ENCODE data around the gene PIGR. TPM values are rescaled to one million over a fixed set of nuclear protein-coding genes. Genes with fewer than 3 reads are reported as not detected.
A peak's percentile ranks its signal among the peaks of the same experiment; 100 is the strongest.

Gene PIGR, protein sequence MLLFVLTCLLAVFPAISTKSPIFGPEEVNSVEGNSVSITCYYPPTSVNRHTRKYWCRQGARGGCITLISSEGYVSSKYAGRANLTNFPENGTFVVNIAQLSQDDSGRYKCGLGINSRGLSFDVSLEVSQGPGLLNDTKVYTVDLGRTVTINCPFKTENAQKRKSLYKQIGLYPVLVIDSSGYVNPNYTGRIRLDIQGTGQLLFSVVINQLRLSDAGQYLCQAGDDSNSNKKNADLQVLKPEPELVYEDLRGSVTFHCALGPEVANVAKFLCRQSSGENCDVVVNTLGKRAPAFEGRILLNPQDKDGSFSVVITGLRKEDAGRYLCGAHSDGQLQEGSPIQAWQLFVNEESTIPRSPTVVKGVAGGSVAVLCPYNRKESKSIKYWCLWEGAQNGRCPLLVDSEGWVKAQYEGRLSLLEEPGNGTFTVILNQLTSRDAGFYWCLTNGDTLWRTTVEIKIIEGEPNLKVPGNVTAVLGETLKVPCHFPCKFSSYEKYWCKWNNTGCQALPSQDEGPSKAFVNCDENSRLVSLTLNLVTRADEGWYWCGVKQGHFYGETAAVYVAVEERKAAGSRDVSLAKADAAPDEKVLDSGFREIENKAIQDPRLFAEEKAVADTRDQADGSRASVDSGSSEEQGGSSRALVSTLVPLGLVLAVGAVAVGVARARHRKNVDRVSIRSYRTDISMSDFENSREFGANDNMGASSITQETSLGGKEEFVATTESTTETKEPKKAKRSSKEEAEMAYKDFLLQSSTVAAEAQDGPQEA
- not detected in 2 replicates for total RNA-seq (2014; rRNA removed; shearing (Covaris generic))

DNA sequence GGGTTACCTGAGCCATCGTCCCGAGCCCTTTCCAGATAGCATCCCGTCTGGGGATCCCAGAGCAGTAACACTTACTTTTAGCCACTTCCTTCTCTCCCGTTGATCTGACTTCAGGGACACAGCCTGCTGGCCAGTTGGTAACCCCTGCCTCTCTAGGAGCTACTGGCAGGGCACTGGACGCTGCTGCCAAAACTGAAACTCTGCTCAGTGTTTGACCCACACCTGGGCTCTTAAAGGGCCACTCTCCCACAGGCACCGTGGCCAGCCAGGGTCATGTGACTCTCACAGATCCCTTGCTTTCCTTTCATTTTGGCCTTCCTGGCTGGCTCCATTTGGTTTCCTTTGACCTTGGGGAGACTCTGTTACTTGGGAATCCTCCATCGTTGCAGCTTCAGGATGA, at the start of gene PIGR:
Gene PIGR (minus strand): TSS at position 206 of the 400 bp plus-strand sequence. CDS start 5,935 bp downstream, outside the sequence.
- Histone ChIP-seq H3K36me3 (no peaks in the 10 kb centered on the region), H3K4me1 (no peaks in the 10 kb centered on the region), H3K27ac (no peak within 1 kb of the TSS), H3K4me3 (no peak within 1 kb of the TSS), H3K27me3 (peaks cover 14% of the 10 kb centered on the region; the same call in 1 of the 2 replicates), H3K9me3 (replicated peaks) (peaks cover 5% of the 10 kb centered on the region; the same call in 1 of the 2 replicates)
- no peak for DNase-seq

DNA sequence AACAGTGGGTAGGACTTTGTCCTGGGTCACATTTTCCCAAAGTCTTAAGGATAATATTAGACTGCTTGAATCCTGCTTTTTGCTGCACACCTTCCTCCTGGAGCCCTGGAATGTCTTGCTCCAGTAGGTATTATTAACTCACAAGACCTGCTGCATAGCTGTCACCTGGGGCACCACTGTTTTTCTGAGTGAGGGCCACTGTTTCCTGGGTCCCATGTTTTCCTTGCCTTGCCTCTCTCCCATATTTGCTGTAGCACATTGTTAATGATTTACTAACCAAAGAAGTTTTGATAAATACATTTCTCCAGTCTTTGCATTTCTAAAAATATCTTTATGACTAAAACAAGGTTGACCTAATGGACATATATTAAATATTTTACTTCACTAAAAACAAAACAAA, 46.5 kb upstream of the PIGR start:
- no peak overlapping the region for H3K4me3 ChIP-seq
- H3K27me3 ChIP-seq = 0 out of 2 replicates have a peak, but pooled peaks cover 5% of the 10 kb centered on the region
- no peaks in the 10 kb centered on the region for H3K4me1 ChIP-seq
- H3K36me3 ChIP-seq = no peaks in the 10 kb centered on the region
- H3K27ac ChIP-seq = no peak overlapping the region
- no peaks in the 10 kb centered on the region for H3K9me3 ChIP-seq (replicated peaks)
- no peak for DNase-seq

DNA sequence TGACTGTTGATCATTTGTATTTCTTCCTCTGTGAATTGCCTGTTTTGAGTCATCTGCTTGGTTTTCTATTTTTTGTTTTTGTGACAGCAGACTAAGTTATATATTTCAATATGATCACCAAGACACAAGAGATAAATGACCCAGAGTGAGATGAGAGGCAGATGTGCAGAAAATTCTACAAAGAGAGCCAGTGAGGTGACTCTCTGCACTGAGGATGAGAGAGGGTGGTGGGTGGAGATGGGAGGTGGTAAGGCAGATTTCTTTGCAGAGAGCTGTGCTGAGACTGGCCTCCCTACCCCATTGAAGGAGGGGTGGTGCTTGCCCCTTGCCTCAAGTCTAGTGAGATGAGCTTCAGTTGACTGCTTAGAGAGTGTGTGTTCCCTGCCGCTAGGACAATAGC, 41.6 kb upstream of the PIGR start:
- no peak for DNase-seq
- Histone ChIP-seq H3K36me3 (no peaks in the 10 kb centered on the region), H3K27ac (no peak overlapping the region), H3K4me3 (no peak overlapping the region), H3K27me3 (peaks cover 7% of the 10 kb centered on the region; the same call in 1 of the 2 replicates), H3K9me3 (replicated peaks) (no peaks in the 10 kb centered on the region), H3K4me1 (no peaks in the 10 kb centered on the region)

DNA sequence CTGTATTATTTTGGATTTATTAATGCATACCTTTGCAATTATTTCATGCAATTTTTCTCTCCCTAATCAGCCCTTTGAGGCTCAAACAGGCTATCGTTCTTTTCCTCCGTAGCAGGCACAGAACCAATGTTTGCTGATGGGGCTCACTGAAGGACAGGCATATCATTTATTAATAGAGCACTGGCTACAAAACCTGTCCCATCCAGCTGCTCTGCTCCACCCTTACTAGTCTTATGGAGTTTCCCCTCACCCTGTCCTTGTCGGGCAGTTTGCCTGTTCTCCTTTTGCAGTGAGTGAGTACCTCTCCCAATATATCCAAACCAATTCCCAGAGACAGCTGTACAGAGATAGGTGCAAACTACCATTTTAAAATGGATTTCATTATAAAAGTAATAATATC, 40.6 kb upstream of the PIGR start:
- H3K27me3 ChIP-seq = peaks cover 7% of the 10 kb centered on the region; the same call in 1 of the 2 replicates
- H3K27ac ChIP-seq = no peak overlapping the region
- no peak overlapping the region for H3K4me3 ChIP-seq
- DNase-seq = no peak
- H3K4me1 ChIP-seq = no peaks in the 10 kb centered on the region
- no peaks in the 10 kb centered on the region for H3K36me3 ChIP-seq
- H3K9me3 ChIP-seq (replicated peaks) = no peaks in the 10 kb centered on the region

DNA sequence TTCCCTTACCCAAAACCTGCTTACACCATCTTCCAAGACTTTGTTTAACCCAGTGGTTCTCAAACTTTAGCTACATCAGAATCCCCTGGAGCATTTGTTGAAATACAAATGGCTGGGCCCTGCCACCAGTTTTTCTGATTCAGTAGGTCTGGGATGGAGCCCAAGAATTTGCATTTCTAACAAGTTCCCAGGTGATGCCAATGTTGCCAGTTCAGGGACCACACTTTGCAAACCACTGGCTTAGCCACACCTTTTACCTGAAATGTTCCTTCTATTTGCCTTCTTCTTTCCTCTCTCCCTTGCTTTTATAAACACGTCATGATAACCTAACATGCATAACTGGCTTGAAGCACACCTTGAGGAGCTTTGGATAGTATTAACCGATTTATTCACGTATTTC, 40.1 kb upstream of the PIGR start:
- no peaks in the 10 kb centered on the region for H3K36me3 ChIP-seq
- H3K27me3 ChIP-seq = peaks cover 7% of the 10 kb centered on the region; the same call in 1 of the 2 replicates
- H3K4me3 ChIP-seq = no peak overlapping the region
- DNase-seq = no peak
- H3K4me1 ChIP-seq = no peaks in the 10 kb centered on the region
- no peaks in the 10 kb centered on the region for H3K9me3 ChIP-seq (replicated peaks)
- H3K27ac ChIP-seq = no peak overlapping the region

- no peak for DNase-seq
- Histone ChIP-seq H3K36me3 (no peaks in the 10 kb centered on the region), H3K9me3 (replicated peaks) (no peaks in the 10 kb centered on the region), H3K27ac (no peak overlapping the region), H3K27me3 (peaks cover 7% of the 10 kb centered on the region; the same call in 1 of the 2 replicates), H3K4me3 (no peak overlapping the region), H3K4me1 (no peaks in the 10 kb centered on the region)
Observed at GRCh38 chr1:206985162-206985749, 39.0 kb upstream of the PIGR start.

DNA sequence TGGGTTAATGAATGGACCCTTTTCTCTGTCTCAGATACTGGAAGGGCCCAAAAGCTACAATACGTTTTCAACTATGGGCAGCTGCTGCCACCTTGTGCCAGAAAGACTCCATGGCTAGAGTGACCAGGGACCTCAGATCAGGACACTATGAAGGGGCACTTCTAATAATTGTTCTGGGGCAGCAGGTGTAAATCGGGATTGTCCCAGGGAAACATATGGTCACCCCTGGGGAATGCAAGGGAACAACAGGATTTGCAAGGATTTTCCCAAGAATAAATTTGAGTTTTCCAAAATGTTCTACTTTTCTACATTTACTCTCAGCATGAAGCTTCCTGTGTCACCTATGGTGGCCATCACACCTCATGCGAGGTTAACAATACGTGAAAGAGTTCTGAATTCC, 36.0 kb upstream of the PIGR start:
- Histone ChIP-seq H3K36me3 (no peaks in the 10 kb centered on the region), H3K4me1 (no peaks in the 10 kb centered on the region), H3K27me3 (peaks cover 2% of the 10 kb centered on the region), H3K9me3 (replicated peaks) (no peaks in the 10 kb centered on the region), H3K4me3 (no peak overlapping the region), H3K27ac (no peak overlapping the region)
- peak; percentile 22 to 67 for DNase-seq

DNA sequence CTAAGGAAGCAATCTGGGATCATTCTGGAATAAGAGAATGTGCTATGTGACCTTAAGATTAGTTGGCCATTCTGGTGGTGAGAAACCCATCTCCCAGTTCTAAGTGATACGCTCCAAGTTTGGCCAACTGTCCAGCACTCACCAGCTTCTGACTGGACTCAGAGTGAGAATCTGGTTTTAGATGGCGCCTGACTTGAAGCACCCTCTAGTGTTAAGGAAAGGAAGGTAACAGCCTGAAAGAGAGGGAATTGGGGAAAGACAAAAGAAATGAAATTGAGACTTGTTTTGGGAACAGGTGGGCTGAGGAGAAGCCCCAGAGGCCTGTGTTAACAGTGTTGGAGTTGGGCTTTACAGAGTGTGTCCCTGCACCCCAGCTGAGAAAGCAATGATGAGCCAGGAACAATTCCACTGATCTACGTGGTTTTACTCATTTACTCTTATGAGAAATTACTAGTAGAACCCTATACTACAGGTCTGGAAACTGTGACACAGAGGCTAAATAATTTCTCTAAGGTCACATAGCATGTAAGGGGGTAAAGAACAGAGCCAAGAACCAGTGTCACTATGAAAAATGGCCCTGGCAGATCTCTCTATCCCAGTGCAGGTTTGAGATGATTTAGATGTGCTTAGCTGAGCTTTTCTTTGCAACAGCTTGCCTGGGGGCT, 33.2 kb upstream of the PIGR start:
- no peak overlapping the region for H3K27ac ChIP-seq
- H3K27me3 ChIP-seq = no peaks in the 10 kb centered on the region; the same call in none of the 2 replicates
- no peak overlapping the region for H3K4me3 ChIP-seq
- H3K36me3 ChIP-seq = no peaks in the 10 kb centered on the region
- DNase-seq = peak in 1 of 2 experiments; percentile 42
- H3K4me1 ChIP-seq = no peaks in the 10 kb centered on the region
- no peaks in the 10 kb centered on the region for H3K9me3 ChIP-seq (replicated peaks)

GRCh38 chr1:206978259-206978658, 32.0 kb upstream of the PIGR start:
- Histone ChIP-seq H3K27ac (no peak overlapping the region), H3K27me3 (no peaks in the 10 kb centered on the region; the same call in none of the 2 replicates), H3K36me3 (no peaks in the 10 kb centered on the region), H3K4me3 (no peak overlapping the region), H3K9me3 (replicated peaks) (no peaks in the 10 kb centered on the region), H3K4me1 (no peaks in the 10 kb centered on the region)
- no peak for DNase-seq

GRCh38 chr1:206975306-206975705, 29.0 kb upstream of the PIGR start:
- Histone ChIP-seq H3K27me3 (peaks cover 3% of the 10 kb centered on the region), H3K36me3 (no peaks in the 10 kb centered on the region), H3K4me1 (no peaks in the 10 kb centered on the region), H3K27ac (no peak overlapping the region), H3K9me3 (replicated peaks) (no peaks in the 10 kb centered on the region), H3K4me3 (no peak overlapping the region)
- peak in 1 of 2 experiments; percentile 19 for DNase-seq

DNA sequence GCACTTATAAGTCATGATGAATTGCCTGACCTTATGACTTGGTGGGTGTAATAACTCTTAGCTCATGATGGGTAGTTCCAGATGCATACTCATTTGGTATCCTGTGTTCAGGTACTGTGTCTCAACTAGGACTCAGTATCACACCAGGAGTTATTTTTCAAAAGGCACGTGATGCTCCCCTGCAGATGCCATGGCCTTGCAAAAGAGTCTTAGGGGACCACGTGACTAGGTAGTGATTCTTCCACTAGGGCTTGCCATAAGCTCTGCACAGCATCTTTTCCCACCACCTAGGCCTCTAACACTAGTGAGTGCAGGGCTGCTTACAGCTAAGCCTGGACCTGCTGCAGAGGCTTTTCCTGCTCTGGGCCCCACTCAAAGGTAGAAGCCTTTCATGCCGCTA, 27.9 kb upstream of the PIGR start:
- Histone ChIP-seq H3K27ac (no peak overlapping the region), H3K36me3 (no peaks in the 10 kb centered on the region), H3K9me3 (replicated peaks) (no peaks in the 10 kb centered on the region), H3K4me3 (no peak overlapping the region), H3K27me3 (peaks cover 3% of the 10 kb centered on the region), H3K4me1 (no peaks in the 10 kb centered on the region)
- DNase-seq = no peak

DNA sequence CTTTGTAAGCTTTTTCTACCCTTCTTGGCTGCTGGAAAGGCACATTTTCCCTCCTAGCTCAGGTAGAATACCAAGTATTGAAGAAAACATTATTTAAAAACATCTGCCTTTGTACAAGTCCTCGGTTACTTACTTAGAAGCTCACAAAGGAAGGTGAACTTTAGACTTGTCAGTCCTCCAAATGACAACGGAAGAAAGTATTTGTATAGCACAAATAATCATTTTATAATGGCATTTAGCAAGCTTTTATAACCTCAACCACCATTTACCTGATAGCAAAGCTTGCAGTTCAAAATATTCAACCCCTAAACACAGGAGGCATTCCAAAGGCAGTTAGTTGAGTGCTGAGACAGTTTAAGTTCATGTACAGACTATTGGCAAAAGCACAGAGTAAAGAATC, 26.5 kb upstream of the PIGR start:
- no peak for DNase-seq
- Histone ChIP-seq H3K27me3 (peaks cover 3% of the 10 kb centered on the region), H3K36me3 (no peaks in the 10 kb centered on the region), H3K9me3 (replicated peaks) (no peaks in the 10 kb centered on the region), H3K4me1 (no peaks in the 10 kb centered on the region), H3K27ac (no peak overlapping the region), H3K4me3 (no peak overlapping the region)

GRCh38 chr1:206971029-206971655, 24.9 kb upstream of the PIGR start:
- H3K36me3 ChIP-seq = no peaks in the 10 kb centered on the region
- DNase-seq = no peak
- no peaks in the 10 kb centered on the region for H3K4me1 ChIP-seq
- no peak overlapping the region for H3K4me3 ChIP-seq
- no peak overlapping the region for H3K27ac ChIP-seq
- peaks cover 3% of the 10 kb centered on the region; the same call in 1 of the 2 replicates for H3K27me3 ChIP-seq
- H3K9me3 ChIP-seq (replicated peaks) = no peaks in the 10 kb centered on the region

DNA sequence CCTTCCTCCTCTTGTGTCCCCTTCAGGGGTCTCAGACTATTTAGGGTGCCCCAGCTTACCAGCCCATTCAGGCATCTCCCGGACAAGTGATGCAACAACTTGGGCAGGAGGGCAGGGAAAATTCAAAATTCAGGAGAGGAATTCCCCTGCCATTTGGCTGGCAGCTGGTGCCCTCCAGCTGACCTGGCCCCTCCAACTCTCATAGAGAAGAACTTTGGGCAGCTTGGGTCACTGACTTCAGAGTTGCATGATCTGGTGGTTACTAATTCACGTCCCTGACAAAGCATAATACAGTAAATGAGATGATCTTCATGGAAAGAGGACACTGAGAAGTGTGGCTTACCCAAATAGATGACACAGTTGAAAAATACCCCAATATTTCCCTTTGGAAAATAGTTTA, 24.2 kb upstream of the PIGR start, which contains the start of gene FCAMR:
Gene FCAMR (minus strand): TSS at position 15 of the 400 bp plus-strand sequence. CDS start 335 bp downstream, outside the sequence.
- H3K27me3 ChIP-seq = peaks cover 3% of the 10 kb centered on the region; the same call in 1 of the 2 replicates
- H3K27ac ChIP-seq = no peak within 1 kb of the TSS
- no peak for DNase-seq

More for the DNA sequence above, 24.2 kb upstream of the PIGR start, which contains the start of gene FCAMR:
- Histone ChIP-seq H3K9me3 (replicated peaks) (no peaks in the 10 kb centered on the region), H3K4me1 (no peaks in the 10 kb centered on the region), H3K4me3 (no peak within 1 kb of the TSS), H3K36me3 (no peaks in the 10 kb centered on the region)

Measured in SJCRH30 (cell line).